ENCODE results near the gene CYP27A1. TPM values are rescaled to one million over a fixed set of nuclear protein-coding genes. Genes with fewer than 3 reads are reported as not detected.

Gene CYP27A1
- total RNA-seq, 2 donors from 2014 or later: 32.8 to 53.7 TPM

DNA sequence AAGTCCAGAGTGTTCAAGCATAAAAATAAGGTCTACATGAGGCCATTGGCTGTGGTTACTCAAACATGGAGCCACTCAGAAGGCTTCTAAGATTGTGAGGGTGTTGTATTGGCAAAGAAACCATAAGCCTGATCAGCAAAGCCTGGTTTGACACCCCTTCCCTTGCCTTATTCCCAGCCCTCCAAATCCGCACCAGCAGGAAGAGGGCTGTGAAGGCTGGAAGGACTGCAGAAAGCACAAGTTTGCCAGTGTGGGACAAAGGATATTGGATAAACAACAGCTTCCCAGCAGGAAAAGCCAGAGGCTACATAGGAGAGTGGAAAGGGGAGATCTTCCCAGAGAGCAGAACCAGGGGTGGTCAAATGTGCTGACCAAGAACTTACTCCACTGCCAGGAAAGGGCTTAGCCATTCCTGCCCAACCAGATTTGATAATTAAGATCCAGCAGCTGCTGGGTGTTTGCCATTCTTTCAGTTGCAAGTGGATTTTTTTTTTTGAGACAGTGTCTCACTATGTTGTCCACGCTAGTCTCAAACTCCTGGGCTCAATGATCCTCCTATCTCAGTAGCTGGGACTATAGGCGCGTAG lies 51.2 kb downstream of the CYP27A1 start:
- TF ChIP-seq, protein P1, sequence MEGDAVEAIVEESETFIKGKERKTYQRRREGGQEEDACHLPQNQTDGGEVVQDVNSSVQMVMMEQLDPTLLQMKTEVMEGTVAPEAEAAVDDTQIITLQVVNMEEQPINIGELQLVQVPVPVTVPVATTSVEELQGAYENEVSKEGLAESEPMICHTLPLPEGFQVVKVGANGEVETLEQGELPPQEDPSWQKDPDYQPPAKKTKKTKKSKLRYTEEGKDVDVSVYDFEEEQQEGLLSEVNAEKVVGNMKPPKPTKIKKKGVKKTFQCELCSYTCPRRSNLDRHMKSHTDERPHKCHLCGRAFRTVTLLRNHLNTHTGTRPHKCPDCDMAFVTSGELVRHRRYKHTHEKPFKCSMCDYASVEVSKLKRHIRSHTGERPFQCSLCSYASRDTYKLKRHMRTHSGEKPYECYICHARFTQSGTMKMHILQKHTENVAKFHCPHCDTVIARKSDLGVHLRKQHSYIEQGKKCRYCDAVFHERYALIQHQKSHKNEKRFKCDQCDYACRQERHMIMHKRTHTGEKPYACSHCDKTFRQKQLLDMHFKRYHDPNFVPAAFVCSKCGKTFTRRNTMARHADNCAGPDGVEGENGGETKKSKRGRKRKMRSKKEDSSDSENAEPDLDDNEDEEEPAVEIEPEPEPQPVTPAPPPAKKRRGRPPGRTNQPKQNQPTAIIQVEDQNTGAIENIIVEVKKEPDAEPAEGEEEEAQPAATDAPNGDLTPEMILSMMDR (conservative IDR thresholded peaks at IDR 0.05): no peak
- Histone ChIP-seq H3K27ac (ENCODE audit: low read depth, low read length) (no peak overlapping the region), H3K9me3 (ENCODE audit: control insufficient read depth, low read length) (no peaks in the 10 kb centered on the region), H3K27me3 (ENCODE audit: control insufficient read depth, insufficient read depth, low read length, poor library complexity, severe bottlenecking) (no peaks in the 10 kb centered on the region), H3K9ac (ENCODE audit: extremely low read depth, low read length, poor library complexity, severe bottlenecking) (no peak overlapping the region), H3K4me1 (ENCODE audit: control insufficient read depth, insufficient read depth, low read length) (peaks cover 2% of the 10 kb centered on the region), H3K4me3 (ENCODE audit: low read length) (no peak overlapping the region), H3K36me3 (ENCODE audit: control insufficient read depth, insufficient read depth, low read length) (no peaks in the 10 kb centered on the region)
- H3K4me3 Mint-ChIP-seq: no peak overlapping the region
- peaks cover 14% of the 10 kb centered on the region for H3K27me3 Mint-ChIP-seq (ENCODE audit: insufficient read depth)
- no peak overlapping the region for H3K27ac Mint-ChIP-seq
- DNase-seq: no peak
- WGBS, 2 experiments (ENCODE audit: insufficient coverage in 1 of 2, insufficient read length in 1 of 2): 87 to 91% methylated on average over 3 to 4 of the region's 4 CpGs
- peaks cover 11% of the 10 kb centered on the region for H3K4me1 Mint-ChIP-seq
- peaks cover 1% of the 10 kb centered on the region for H3K9me3 Mint-ChIP-seq
- H3K36me3 Mint-ChIP-seq (ENCODE audit: low read depth): no peaks in the 10 kb centered on the region

DNA sequence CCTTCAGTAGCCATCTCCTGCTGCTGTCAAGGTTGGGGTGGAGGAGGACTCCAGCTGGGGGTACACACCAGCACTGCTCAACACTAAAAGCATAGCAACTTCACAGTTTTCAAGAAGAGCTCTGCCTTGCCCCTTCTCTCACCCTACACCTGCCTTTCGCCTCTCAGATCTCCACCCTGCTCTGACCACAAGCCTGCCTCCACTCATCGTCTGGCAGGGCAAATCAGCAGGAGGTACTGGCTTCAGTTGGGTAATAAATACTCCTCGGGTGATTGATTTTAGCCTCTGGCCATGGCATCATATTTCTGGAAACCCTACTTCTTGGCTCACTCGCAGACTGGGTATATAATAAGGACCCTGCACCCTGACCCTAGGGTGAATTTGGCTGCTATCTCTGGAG lies 52.7 kb downstream of the CYP27A1 start:
- Histone ChIP-seq H3K36me3 (ENCODE audit: control insufficient read depth, insufficient read depth, low read length) (no peaks in the 10 kb centered on the region), H3K9me3 (ENCODE audit: control insufficient read depth, low read length) (no peaks in the 10 kb centered on the region), H3K9ac (ENCODE audit: extremely low read depth, low read length, poor library complexity, severe bottlenecking) (no peak overlapping the region), H3K27me3 (ENCODE audit: control insufficient read depth, insufficient read depth, low read length, poor library complexity, severe bottlenecking) (no peaks in the 10 kb centered on the region), H3K27ac (ENCODE audit: low read depth, low read length) (no peak overlapping the region), H3K4me1 (ENCODE audit: control insufficient read depth, insufficient read depth, low read length) (peaks cover 2% of the 10 kb centered on the region), H3K4me3 (ENCODE audit: low read length) (no peak overlapping the region)
- H3K36me3 Mint-ChIP-seq (ENCODE audit: low read depth): no peaks in the 10 kb centered on the region
- DNase-seq: no peak
- H3K4me3 Mint-ChIP-seq: no peak overlapping the region
- 81% methylated on average over 3 to 4 of the region's 4 CpGs for WGBS, 2 experiments (ENCODE audit: insufficient coverage in 1 of 2, insufficient read length in 1 of 2)
- peaks cover 23% of the 10 kb centered on the region for H3K27me3 Mint-ChIP-seq (ENCODE audit: insufficient read depth)
- H3K9me3 Mint-ChIP-seq: peaks cover 1% of the 10 kb centered on the region
- peaks cover 11% of the 10 kb centered on the region for H3K4me1 Mint-ChIP-seq
- H3K27ac Mint-ChIP-seq: no peak overlapping the region
- TF ChIP-seq, protein P1 (conservative IDR thresholded peaks at IDR 0.05): no peak

DNA sequence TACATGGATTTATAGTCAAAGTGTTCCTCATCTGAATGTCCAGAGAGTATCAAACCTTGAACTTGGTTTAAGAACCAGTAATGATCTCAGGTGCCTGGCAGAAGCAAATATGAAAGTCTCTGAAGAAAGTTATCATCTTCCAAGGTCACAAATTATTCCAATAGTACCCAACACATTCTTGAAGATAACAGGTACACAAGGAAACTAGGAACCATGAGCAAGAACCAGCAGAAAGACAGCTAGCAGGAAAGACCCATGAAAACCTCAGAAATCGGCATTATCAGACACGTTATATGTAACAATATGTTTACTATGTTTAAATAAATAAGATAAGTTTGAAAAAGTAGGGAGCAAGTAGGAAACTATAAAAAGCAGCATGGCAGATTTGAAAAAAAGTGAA lies 55.5 kb downstream of the CYP27A1 start:
- H3K9me3 Mint-ChIP-seq: peaks cover 1% of the 10 kb centered on the region
- Histone ChIP-seq H3K27ac (ENCODE audit: low read depth, low read length) (no peak overlapping the region), H3K9me3 (ENCODE audit: control insufficient read depth, low read length) (no peaks in the 10 kb centered on the region), H3K27me3 (ENCODE audit: control insufficient read depth, insufficient read depth, low read length, poor library complexity, severe bottlenecking) (no peaks in the 10 kb centered on the region), H3K4me3 (ENCODE audit: low read length) (no peak overlapping the region), H3K4me1 (ENCODE audit: control insufficient read depth, insufficient read depth, low read length) (peaks cover 2% of the 10 kb centered on the region), H3K9ac (ENCODE audit: extremely low read depth, low read length, poor library complexity, severe bottlenecking) (no peak overlapping the region), H3K36me3 (ENCODE audit: control insufficient read depth, insufficient read depth, low read length) (no peaks in the 10 kb centered on the region)
- peaks cover 11% of the 10 kb centered on the region for H3K4me1 Mint-ChIP-seq
- no peak overlapping the region for H3K4me3 Mint-ChIP-seq
- DNase-seq: no peak
- TF ChIP-seq, protein P1 (conservative IDR thresholded peaks at IDR 0.05): no peak
- H3K27ac Mint-ChIP-seq: no peak overlapping the region
- whole genome bisulfite sequencing, 2 experiments (ENCODE audit: insufficient coverage in 1 of 2, insufficient read length in 1 of 2): 100% methylated on average over 1 to 2 of the region's 2 CpGs
- H3K36me3 Mint-ChIP-seq (ENCODE audit: low read depth): no peaks in the 10 kb centered on the region
- peaks cover 24% of the 10 kb centered on the region for H3K27me3 Mint-ChIP-seq (ENCODE audit: insufficient read depth)
